GM19193 (cell line): Measurements from ENCODE around the gene CA12.

Experiments
- POLR2A ChIP-seq: IDR thresholded peaks from 4 replicates; pipeline ENCODE4 v1.6.1; 2011; ENCODE audit not compliant: insufficient read depth, insufficient read length; ENCODE audit errors: extremely low read depth

The CA12 gene

DNA sequence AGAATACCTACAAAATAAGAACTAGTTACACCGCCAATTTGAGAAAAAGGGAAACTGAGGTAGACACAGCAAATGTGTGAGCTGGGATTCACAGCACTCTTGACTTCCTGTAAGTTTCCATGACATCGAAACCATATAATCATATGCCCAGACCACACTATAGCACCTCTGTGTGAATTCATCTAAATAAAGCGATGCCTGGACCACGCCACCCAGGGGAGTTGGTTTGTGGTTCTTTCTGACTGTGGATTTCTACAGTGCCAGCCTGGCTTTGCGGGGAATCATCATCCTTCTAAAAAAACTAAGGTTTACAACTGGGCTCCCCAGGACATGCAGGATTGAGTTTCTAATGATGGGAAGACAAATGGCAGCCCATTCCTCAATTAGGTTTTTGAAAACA is 23.5 kb upstream of the CA12 start:
- TF ChIP-seq POLR2A: no peak

- TF ChIP-seq POLR2A: no peak
Measured at GRCh38 chr15:63403254-63403945, 21.8 kb upstream of the CA12 start.

DNA sequence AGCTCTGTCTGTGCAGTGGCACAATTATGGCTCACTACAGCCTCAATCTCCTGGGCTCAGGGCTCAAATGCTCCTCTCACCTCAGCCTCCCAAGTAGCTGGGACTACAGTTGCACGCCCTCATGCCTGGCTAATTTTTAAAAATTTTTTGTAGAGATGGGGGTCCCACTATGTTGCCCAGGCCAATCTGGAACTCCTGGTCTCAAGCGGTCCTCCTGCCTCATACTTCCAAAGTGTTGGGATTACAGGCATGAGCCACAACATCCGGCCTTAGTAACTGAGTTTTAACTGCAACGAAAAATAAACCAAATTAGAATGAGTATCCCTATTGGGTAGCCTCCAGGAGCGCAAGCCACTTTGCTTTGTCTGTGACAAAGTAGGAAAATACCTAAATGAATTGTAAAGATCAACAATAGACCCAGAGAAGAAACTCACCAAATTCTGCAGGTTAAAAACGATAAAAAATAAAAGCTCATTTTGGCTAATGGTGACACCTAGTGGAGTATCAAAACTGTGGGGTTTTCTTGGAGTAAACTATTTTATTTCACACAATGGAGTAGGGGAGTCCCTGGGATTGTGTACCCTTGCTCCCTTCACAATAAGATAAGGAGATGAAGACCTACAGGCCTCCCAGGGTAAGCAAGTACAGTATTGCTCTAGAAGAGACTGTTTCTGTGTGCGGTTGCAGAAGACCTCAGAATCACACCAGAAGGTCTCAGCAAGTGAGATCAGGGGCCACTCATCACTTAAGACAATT is 21.0 kb upstream of the CA12 start:
- no peak for TF ChIP-seq POLR2A

DNA sequence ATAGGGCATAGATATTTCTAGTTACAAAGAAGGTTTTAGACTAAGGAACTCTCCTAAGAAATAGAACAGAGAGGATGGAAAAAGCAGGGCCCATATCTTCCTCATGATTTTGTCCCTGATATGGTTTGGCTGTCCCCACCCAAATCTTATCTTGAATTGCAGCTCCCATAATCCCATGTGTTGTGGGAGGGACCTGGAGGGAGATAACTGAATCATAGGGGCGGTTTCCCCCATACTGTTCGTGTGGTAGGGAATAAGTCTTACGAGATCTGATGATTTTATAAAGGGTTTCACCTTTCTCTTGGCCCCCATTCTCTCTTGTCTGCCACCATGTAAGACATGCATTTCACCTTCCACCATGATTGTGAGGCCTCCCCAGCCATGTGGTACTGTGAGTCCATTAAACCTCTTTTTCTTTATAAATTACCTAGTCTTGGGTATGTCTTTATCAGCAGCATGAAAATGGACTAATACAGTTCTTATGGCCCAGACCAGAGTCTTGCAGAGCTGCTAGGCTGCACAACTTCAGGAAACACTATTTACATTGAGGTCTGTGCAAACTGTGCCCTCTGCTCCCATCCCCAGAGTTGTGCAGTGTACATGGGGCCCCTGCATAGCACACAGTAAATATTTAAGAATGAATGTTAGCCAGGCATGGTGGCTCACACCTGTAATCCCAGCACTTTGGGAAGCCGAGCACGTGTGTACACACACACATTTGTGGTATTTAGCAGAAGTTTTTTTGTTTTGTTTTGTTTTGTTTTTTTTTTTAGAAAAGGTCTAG is 20.3 kb upstream of the CA12 start:
- TF ChIP-seq POLR2A: no peak

DNA sequence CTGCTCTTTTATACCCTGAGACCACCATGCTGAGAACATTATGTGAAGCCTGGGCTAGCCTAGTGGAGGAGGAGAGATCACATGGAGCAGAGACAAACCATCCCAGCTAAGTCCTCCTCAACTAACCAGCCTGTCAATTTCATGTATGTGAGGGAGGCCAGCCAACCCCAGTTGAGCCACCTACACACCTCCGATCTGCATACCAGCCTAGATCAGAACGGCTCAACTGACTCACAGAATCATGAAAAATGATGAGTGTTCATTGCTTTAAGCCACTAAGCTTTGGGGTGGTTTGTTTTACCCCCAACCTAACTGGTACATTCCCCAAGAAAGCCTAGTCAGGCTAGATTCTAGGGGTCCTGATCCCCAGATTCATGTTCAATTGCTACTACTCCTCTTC is 19.4 kb upstream of the CA12 start:
- no peak for TF ChIP-seq POLR2A

GRCh38 chr15:63398456-63398855 is 16.8 kb upstream of the CA12 start:
- TF ChIP-seq POLR2A: no peak

GRCh38 chr15:63396152-63396928 is 14.7 kb upstream of the CA12 start:
- no peak for TF ChIP-seq POLR2A

DNA sequence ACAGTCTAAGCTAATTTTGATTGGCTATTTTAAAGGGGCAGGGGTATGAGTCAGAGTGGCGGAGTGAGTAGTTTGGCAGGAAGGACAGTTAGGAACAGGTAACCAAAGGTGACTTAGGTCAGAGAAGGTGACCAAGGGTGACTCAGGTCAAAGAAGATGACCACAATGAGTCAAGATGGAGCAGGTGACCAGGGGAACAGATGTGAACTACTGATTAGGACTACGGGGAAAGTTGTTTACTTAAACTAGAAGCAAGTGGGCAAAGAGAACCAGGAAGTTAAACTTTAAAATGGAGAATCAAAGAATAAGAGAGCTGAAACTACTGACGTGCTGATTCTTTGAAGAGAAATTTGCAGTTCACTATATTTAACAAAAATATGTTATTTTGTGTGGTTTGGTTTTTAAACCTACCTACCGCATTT is 14.1 kb upstream of the CA12 start:
- TF ChIP-seq POLR2A: no peak

DNA sequence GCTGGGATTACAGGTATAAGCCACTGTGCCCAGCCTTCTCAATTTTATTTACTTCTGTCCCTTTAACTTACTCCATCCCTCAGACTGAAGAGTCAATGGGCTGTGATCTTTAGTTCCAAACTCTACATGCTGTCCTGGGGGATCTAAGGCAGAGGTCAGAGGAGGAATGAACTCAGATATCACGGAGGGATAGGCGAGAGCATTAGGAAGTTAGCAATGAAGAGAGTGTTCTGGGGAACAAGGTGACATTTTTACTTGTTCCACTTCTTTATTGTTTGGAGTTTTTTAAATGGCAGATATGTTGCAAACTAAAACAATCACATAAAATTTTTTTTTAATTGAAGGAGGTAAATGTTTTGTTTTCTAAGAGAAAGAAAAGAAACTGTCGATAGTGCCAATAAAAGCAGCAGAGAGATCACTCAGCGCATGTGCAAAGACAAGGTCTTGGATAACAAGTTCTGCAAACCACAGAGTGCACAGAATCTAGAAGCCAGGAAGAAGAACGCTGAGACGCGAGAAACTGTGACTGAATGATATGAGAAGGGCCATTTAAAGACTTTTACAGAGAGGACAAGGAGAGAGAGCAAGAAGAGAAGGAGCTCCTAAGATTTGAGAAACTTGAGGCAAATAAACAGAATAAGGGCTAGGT is 10.8 kb upstream of the CA12 start:
- no peak for TF ChIP-seq POLR2A

GRCh38 chr15:63391669-63392360 is 10.2 kb upstream of the CA12 start:
- no peak for TF ChIP-seq POLR2A

- TF ChIP-seq POLR2A: no peak
Measured at GRCh38 chr15:63390689-63391088, 9.0 kb upstream of the CA12 start.

GRCh38 chr15:63389902-63390670 is 8.4 kb upstream of the CA12 start:
- TF ChIP-seq POLR2A: no peak

DNA sequence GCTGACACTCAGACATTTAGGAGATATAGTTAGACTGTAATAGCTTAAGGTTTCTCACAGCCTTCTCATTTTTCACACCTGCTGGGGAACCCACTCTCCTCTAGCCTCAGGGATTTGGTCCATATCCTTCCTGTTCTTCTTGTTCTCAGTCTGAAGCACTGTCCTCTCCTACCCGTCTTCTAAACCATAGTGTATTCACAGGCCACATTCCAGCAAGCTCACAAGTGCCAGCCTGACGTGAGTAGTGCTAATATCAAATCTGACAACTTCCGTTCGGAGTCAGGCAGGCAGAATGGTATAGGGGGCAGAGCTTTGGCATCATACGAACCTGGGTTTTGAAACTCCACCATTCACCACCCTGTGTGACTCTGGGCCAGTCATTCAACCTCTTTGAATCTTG is 6.9 kb upstream of the CA12 start:
- no peak for TF ChIP-seq POLR2A
